Activated CD8-positive, alpha-beta T cell treated with anti-CD3 and anti-CD28 coated beads for 36 hours (primary cell): ENCODE data around the gene MYLK. TPM values are rescaled to one million over a fixed set of nuclear protein-coding genes. Genes with fewer than 3 reads are reported as not detected.

Source experiments
- ATAC-seq: fragments of 200-7000 bp; cut with Tn5 transposase; one replicate; pipeline ENCODE4 v1.10.0; 2021; ENCODE audit warnings: mild to moderate bottlenecking, moderate library complexity
- CTCF ChIA-PET: fragments of 350-600 bp; sonication (Branson Sonifier 250); formaldehyde crosslinking; loops from one replicate; lab custom pipeline; 2021; ENCODE audit warnings: antibody characterized with exemption; lab: Charles Lee
- POLR2A ChIA-PET: fragments of 350-600 bp; sonication (Branson Sonifier 250); formaldehyde crosslinking; loops from one replicate; lab custom pipeline; 2021; ENCODE audit warnings: antibody characterized with exemption; lab: Charles Lee
- DNase-seq: peaks from one replicate; pipeline ENCODE4 v3.0.0-alpha.2; 2020
- H3K27ac Mint-ChIP-seq: one replicate; pipeline ENCODE4 v1.8.0; 2021; ENCODE audit warnings: mild to moderate bottlenecking, mixed read lengths
- H3K27me3 Mint-ChIP-seq: one replicate; pipeline ENCODE4 v1.8.0; 2021; ENCODE audit warnings: mixed read lengths
- H3K36me3 Mint-ChIP-seq: one replicate; pipeline ENCODE4 v1.8.0; 2021; ENCODE audit warnings: low read depth, mixed read lengths
- H3K4me1 Mint-ChIP-seq: one replicate; pipeline ENCODE4 v1.8.0; 2021; ENCODE audit warnings: low read depth, mixed read lengths
- H3K4me3 Mint-ChIP-seq: one replicate; pipeline ENCODE4 v1.8.0; 2021; ENCODE audit warnings: mild to moderate bottlenecking, moderate library complexity, mixed read lengths
- H3K9me3 Mint-ChIP-seq: one replicate; pipeline ENCODE4 v1.8.0; 2021; ENCODE audit warnings: mixed read lengths
- intact Hi-C: fragments of 100-400 bp; cut with micrococcal nuclease; formaldehyde crosslinking; loops from one replicate; pipeline ENCODE4 v1.10.0; 2022
- total RNA-seq, 2 experiments: library from RNA; stranded (reverse); gene quantifications; one replicate each; pipeline ENCODE4 v1.2.3, GENCODE V29; 2021
- TF ChIP-seq, protein P1 (sequence below): fragments of 200-600 bp; IDR thresholded peaks from one replicate; pipeline ENCODE4 v1.8.0; 2022; ENCODE audit warnings: antibody characterized with exemption, mild to moderate bottlenecking

Gene MYLK
- total RNA-seq, 2 experiments from 2014 or later, result 0.34 TPM; not detected in 1

DNA sequence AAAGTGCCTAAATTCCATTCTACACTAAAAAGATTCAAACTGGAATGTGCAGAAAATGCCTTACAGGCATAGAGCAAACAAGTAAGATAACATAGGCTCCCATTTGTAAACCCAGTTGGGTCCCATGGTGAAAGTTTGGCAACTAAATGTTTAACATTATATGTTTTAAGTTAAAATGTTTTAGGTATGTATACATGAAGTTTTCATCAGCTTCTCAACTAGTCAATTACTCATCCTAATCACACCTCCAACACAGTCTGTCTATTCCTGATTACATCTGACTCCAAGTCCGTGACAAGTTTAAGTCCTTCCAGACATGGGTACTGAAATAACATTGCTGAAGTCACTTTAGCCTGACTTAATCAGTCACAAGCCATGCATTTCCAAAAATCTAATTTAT, 25.0 kb downstream of the MYLK start:
- DNase-seq, result no peak
- ChIA-PET POLR2A (no interaction called here), CTCF (no interaction called here)
- Mint-ChIP-seq H3K4me1 (peaks cover 2% of the 10 kb centered on the region), H3K4me3 (no peak overlapping the region), H3K27ac (no peak overlapping the region), H3K9me3 (no peaks in the 10 kb centered on the region), H3K36me3 (no peaks in the 10 kb centered on the region), H3K27me3 (no peaks in the 10 kb centered on the region)
- ATAC-seq, result no peak
- TF ChIP-seq, protein P1, sequence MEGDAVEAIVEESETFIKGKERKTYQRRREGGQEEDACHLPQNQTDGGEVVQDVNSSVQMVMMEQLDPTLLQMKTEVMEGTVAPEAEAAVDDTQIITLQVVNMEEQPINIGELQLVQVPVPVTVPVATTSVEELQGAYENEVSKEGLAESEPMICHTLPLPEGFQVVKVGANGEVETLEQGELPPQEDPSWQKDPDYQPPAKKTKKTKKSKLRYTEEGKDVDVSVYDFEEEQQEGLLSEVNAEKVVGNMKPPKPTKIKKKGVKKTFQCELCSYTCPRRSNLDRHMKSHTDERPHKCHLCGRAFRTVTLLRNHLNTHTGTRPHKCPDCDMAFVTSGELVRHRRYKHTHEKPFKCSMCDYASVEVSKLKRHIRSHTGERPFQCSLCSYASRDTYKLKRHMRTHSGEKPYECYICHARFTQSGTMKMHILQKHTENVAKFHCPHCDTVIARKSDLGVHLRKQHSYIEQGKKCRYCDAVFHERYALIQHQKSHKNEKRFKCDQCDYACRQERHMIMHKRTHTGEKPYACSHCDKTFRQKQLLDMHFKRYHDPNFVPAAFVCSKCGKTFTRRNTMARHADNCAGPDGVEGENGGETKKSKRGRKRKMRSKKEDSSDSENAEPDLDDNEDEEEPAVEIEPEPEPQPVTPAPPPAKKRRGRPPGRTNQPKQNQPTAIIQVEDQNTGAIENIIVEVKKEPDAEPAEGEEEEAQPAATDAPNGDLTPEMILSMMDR, result no peak
- intact Hi-C loops, result no loop called here

DNA sequence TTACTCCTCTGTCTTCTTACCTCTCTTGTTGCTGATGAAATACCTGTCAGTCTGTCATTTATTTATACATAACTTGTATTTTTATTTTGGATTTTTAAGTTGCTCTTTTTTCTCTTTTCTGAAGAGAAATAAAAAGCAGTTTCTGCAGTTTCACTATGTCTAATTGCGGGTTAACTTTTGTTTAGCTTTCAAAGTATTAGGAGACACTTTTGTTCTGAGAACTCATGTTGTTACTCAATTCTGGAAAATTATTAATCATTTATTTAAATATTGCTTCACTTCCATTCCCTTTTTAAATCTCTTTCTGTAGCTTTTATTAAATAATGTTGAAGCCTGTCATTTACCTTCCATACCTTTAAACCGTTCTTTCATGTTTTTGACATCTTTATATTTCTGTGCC, 29.2 kb downstream of the MYLK start:
- CTCF ChIA-PET, result no interaction called here
- Mint-ChIP-seq H3K4me1 (peaks cover 2% of the 10 kb centered on the region), H3K36me3 (no peaks in the 10 kb centered on the region), H3K27me3 (no peaks in the 10 kb centered on the region), H3K27ac (no peak overlapping the region), H3K9me3 (no peaks in the 10 kb centered on the region), H3K4me3 (no peak overlapping the region)
- intact Hi-C loops, result no loop called here
- TF ChIP-seq, protein P1, result no peak
- DNase-seq (no peak), ATAC-seq (no peak)
- POLR2A ChIA-PET, result no interaction called here

DNA sequence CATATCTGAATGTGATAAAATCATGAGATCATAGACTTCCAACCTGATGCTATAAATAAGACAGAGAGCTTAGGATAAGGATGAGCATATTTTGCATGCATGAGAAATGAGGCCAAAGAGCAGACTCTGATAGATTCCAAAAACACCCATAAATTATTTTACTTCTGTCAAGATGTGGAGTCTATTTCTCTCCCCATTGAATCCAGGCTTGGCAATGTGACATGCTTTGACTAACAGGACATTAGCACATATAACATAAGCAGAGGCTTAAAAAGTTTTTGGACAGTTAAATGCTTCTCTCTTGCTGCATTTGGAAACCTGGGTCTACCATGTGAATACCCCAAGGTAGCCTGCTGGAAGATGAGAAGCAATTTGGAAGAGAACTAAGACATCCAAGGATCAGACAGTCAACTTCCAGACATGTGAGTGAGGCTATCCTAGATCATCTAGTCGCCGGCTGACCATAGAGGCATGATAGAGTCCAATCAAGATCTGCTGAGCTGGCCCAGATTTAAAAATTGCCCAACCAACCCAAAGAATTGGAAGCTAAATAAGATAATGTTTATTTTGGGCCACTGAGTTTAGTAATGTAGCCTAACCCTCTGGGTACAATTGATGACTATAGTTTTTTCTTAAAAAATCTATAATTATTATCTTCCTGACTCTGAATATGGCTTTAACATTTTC, 30.3 kb downstream of the MYLK start:
- CTCF ChIA-PET, result no interaction called here
- Mint-ChIP-seq H3K36me3 (no peaks in the 10 kb centered on the region), H3K4me1 (peaks cover 2% of the 10 kb centered on the region), H3K4me3 (no peak overlapping the region), H3K27me3 (no peaks in the 10 kb centered on the region), H3K9me3 (peaks cover 6% of the 10 kb centered on the region), H3K27ac (no peak overlapping the region)
- no peak for ATAC-seq
- POLR2A ChIA-PET, result no interaction called here
- intact Hi-C loops, result no loop called here
- TF ChIP-seq, protein P1, result no peak
- DNase-seq, result no peak

DNA sequence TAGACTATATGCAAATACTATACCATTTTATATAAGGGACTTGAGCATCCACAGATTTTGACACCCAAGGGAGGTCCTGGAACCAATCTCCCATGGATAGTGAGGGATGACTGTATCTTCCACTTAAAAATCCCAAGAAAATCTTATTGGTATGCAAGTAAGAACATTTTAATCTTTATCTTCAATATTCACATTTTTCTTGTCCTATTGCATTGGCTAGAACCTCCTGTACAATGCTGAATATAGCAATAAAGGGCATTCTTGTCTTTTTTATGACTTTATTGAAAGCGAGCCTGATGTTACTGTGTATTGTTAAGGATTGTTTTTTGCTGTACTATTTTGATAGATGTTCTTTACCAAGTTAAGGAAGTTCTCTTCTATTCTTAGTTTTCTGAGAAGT, 36.9 kb downstream of the MYLK start:
- peaks cover 16% of the 10 kb centered on the region for H3K9me3 Mint-ChIP-seq
- H3K4me3 Mint-ChIP-seq, result no peak overlapping the region
- TF ChIP-seq, protein P1, result no peak
- no peaks in the 10 kb centered on the region for H3K4me1 Mint-ChIP-seq
- H3K27ac Mint-ChIP-seq, result no peak overlapping the region
- intact Hi-C loops, result no loop called here
- POLR2A ChIA-PET, result no interaction called here
- H3K27me3 Mint-ChIP-seq, result no peaks in the 10 kb centered on the region
- ATAC-seq (no peak), DNase-seq (no peak)
- no peaks in the 10 kb centered on the region for H3K36me3 Mint-ChIP-seq
- CTCF ChIA-PET, result no interaction called here

DNA sequence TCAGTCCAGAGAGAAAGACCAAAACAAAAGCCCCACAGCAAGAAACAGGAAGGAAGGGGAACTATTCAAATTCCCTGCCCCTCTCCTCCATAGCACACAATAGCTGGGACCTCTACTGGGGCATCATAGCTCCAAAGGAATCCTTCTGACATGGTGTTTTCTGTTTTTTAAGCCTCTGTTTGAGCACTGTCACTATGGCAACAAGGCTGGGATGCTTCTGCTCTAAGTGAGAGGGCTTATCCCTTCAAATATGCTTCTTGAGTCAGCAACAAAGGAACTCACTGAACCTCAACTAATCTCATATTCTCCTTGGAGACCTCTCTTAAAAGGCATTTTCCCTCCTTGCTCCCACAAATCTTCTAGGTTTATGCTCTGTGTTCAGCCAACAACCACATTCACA, 40.5 kb downstream of the MYLK start:
- POLR2A ChIA-PET, result no interaction called here
- Mint-ChIP-seq H3K9me3 (peaks cover 14% of the 10 kb centered on the region), H3K27me3 (peaks cover 2% of the 10 kb centered on the region), H3K27ac (no peak overlapping the region), H3K36me3 (no peaks in the 10 kb centered on the region), H3K4me1 (peaks cover 4% of the 10 kb centered on the region), H3K4me3 (no peak overlapping the region)
- ATAC-seq (no peak), DNase-seq (no peak)
- TF ChIP-seq, protein P1, result no peak
- CTCF ChIA-PET, result no interaction called here
- intact Hi-C loops, result no loop called here
